Endothelial cell of umbilical vein (primary cell): Measurements from ENCODE around the gene TRIM23. TPM values are rescaled to one million over a fixed set of nuclear protein-coding genes. Genes with fewer than 3 reads are reported as not detected.

Experiments
- BruUV-seq: library from RNA; stranded (reverse); fragments of 400-500 nt; replicated peaks from 2 replicates; lab custom pipeline; 2021; lab: Mats Ljungman, UMichigan
- CTCF ChIA-PET: fragments of 300-600, 350-600 bp; sonication (Branson Sonifier 250); formaldehyde crosslinking; loops from one replicate; lab custom pipeline; 2021; ENCODE audit warnings: antibody characterized with exemption, inconsistent platforms; lab: Charles Lee
- POLR2A ChIA-PET: fragments of 300-600, 350-600 bp; sonication (Branson Sonifier 250); formaldehyde crosslinking; loops from one replicate; lab custom pipeline; 2021; ENCODE audit warnings: antibody characterized with exemption, inconsistent platforms; lab: Charles Lee
- DNase-seq: peaks from one replicate; pipeline ENCODE4 v3.0.0-alpha.2; 2011; ENCODE audit warnings: low read depth, low spot score
- FAIRE-seq: peaks from 2 replicates; lab custom pipeline; 2011; peaks lifted over from hg19 to GRCh38; lab: Jason Lieb, UNC
- H2AFZ ChIP-seq: 2 replicates; pipeline ENCODE4 v1.6.0; 2012; ENCODE audit warnings: low read depth, low read length, control low read depth, inconsistent platforms
- H3K27ac ChIP-seq: 2 replicates; pipeline ENCODE4 v1.5.1; 2011; ENCODE audit warnings: low read depth, mild to moderate bottlenecking, control low read depth, low read length, moderate library complexity; ENCODE audit not compliant: insufficient read depth
- H3K27me3 ChIP-seq, 2 experiments: 2 replicates each; pipeline versions ENCODE4 v1.6.0 to v1.6.1; 2011; ENCODE audit warnings: low read length in 2 of 2, mixed read lengths in 1 of 2; ENCODE audit not compliant: control insufficient read depth in 2 of 2, insufficient read depth in 2 of 2
- H3K36me3 ChIP-seq, 2 experiments: 2 replicates in 1 of 2; 3 replicates in 1 of 2; pipeline ENCODE4 v1.5.1; 2011; ENCODE audit warnings: low read length in 2 of 2, mild to moderate bottlenecking in 1 of 2, moderate library complexity in 1 of 2; ENCODE audit not compliant: control insufficient read depth in 2 of 2, insufficient read depth in 2 of 2; ENCODE audit errors: extremely low read depth in 1 of 2
- H3K4me1 ChIP-seq: 3 replicates; pipeline ENCODE4 v1.5.1; 2011; ENCODE audit warnings: mild to moderate bottlenecking, low read length; ENCODE audit not compliant: control insufficient read depth, insufficient read depth; ENCODE audit errors: extremely low read depth
- H3K4me2 ChIP-seq: 2 replicates; pipeline ENCODE4 v1.6.1; 2011; ENCODE audit warnings: low read length, control low read depth, mixed read lengths; ENCODE audit not compliant: insufficient read depth
- H3K4me3 ChIP-seq, 3 experiments: fragments of 200-600 bp in 1 of 3; sonication (generic), shearing (Covaris generic) in 1 of 3; replicated peaks in 1 of 3; 2 replicates each; pipeline ENCODE4 v1.5.1; 2011 to 2016; ENCODE audit warnings: control low read depth in 3 of 3, low read length in 3 of 3, mild to moderate bottlenecking in 2 of 3, inconsistent platforms in 1 of 3, low read depth in 1 of 3, moderate library complexity in 1 of 3; ENCODE audit not compliant: insufficient read depth in 1 of 3
- H3K79me2 ChIP-seq: 2 replicates; pipeline ENCODE4 v1.6.0; 2012; ENCODE audit warnings: low read length, inconsistent platforms; ENCODE audit not compliant: control insufficient read depth, insufficient read depth
- H3K9ac ChIP-seq: replicated peaks from 2 replicates; pipeline ENCODE3; 2011; ENCODE audit warnings: low read length, control low read depth; ENCODE audit not compliant: insufficient read depth; ENCODE audit errors: extremely low read depth
- H3K9me1 ChIP-seq: replicated peaks from 3 replicates; pipeline ENCODE4 v1.6.0; 2011; ENCODE audit warnings: mild to moderate bottlenecking, low read length; ENCODE audit not compliant: control insufficient read depth, insufficient read depth; ENCODE audit errors: extremely low read depth
- H3K9me3 ChIP-seq: replicated peaks from 2 replicates; pipeline ENCODE4 v1.5.1; 2012; ENCODE audit warnings: low read length, inconsistent platforms; ENCODE audit not compliant: control insufficient read depth, insufficient read depth
- H4K20me1 ChIP-seq: replicated peaks from 2 replicates; pipeline ENCODE3; 2011; ENCODE audit warnings: mild to moderate bottlenecking, low read length; ENCODE audit not compliant: control insufficient read depth, insufficient read depth; ENCODE audit errors: extremely low read depth
- EZH2 ChIP-seq: IDR thresholded peaks from 2 replicates; pipeline ENCODE4 v1.6.1; 2012; ENCODE audit warnings: borderline replicate concordance, low read depth, mild to moderate bottlenecking, moderate library complexity, low read length, inconsistent platforms; ENCODE audit not compliant: severe bottlenecking
- JUN ChIP-seq: IDR thresholded peaks from 2 replicates; pipeline ENCODE4 v1.6.1; 2011; ENCODE audit warnings: borderline replicate concordance, low read depth; ENCODE audit not compliant: insufficient read length, insufficient read depth
- POLR2AphosphoS5 ChIP-seq: IDR thresholded peaks from 2 replicates; pipeline ENCODE4 v1.6.1; 2012; ENCODE audit warnings: low read depth, mild to moderate bottlenecking, control low read depth, low read length, moderate library complexity; ENCODE audit not compliant: insufficient read depth
- dilution Hi-C: fragments of 300-500 bp; cut with MboI; formaldehyde crosslinking; loops from one replicate; pipeline ENCODE4 v1.15.0; 2019; ENCODE audit warnings: low sequenced_read_pairs; ENCODE audit not compliant: extremely low pct_ligation_motif_present
- intact Hi-C: fragments of 100-400 bp; cut with micrococcal nuclease; formaldehyde crosslinking; loops from one replicate; pipeline ENCODE4 v1.10.0; 2022
- polyA plus RNA-seq, 4 experiments: library from polyadenylated mRNA; depleted of rRNA in 3 of 4; stranded (reverse) in 3 of 4; unstranded in 1 of 4; fragments of >200 nt; gene quantifications; 2 replicates each; pipeline versions ENCODE4 v1.2.1 to v1.2.3, GENCODE V29; 2011 to 2012; ENCODE audit warnings: missing spikeins in 1 of 4
- total RNA-seq: library from RNA; stranded (reverse); gene quantifications from 2 replicates; pipeline ENCODE4 v1.2.3, GENCODE V29; 2021

The TRIM23 gene
- total and polyA plus RNA-seq, 2 donors (not counting 3 experiments of a cell fraction or from before 2014, with no cell fraction given), result 2.2 to 10.6 TPM

- TF ChIP-seq POLR2AphosphoS5 (peak; percentile 74), EZH2 (no peak)
- Histone ChIP-seq H3K79me2 (peaks cover 62% of the 10 kb centered on the region), H2AFZ (peak within 1 kb of the TSS; percentile 90), H4K20me1 (no peaks in the 10 kb centered on the region), H3K9ac (peak within 1 kb of the TSS; percentile 88), H3K36me3 (no peaks in the 10 kb centered on the region), H3K27ac (peak within 1 kb of the TSS; percentile 71), H3K4me3 (peak within 1 kb of the TSS; percentile 49 to 85 (median 72)), H3K9me3 (no peaks in the 10 kb centered on the region), H3K27me3 (no peaks in the 10 kb centered on the region), H3K4me1 (peaks cover 25% of the 10 kb centered on the region), H3K9me1 (no peaks in the 10 kb centered on the region), H3K4me2 (peak within 1 kb of the TSS; percentile 96)
- intact Hi-C loops (loop anchor here (1.0 kb wide), 1 partner anchor 928 kb away; no protein-coding TSS in a partner anchor), dilution Hi-C loops (no loop called here)
- DNase-seq, result peak; percentile 98
- ChIA-PET POLR2A (no interaction called here), CTCF (interaction anchor here (0.5 to 3.2 kb wide), 7 partner anchors 10 to 752 kb away, joined by 3 to 16 read pairs (median 4); no protein-coding TSS in a partner anchor)
- TSS peak; percentile 72 for BruUV-seq
- peak; percentile 89 for FAIRE-seq
Observed at GRCh38 chr5:65562731-65563701, 61.1 kb downstream of the TRIM23 start, which contains the start of the genes CENPK and PPWD1. Gene CENPK (minus strand): TSS chr5:65563168. CDS start chr5:65554907, 8,261 bp downstream. Gene PPWD1 (plus strand): TSS chr5:65563296. CDS start chr5:65563311, 15 bp downstream.

- POLR2A ChIA-PET, result no interaction called here
- Histone ChIP-seq H3K9ac (no peak overlapping the region), H2AFZ (no peak overlapping the region), H3K4me1 (peaks cover 13% of the 10 kb centered on the region), H3K36me3 (peaks cover 0 to 6% of the 10 kb centered on the region in 2 experiments), H3K9me1 (no peaks in the 10 kb centered on the region), H3K4me2 (no peak overlapping the region), H3K4me3 (no peak overlapping the region), H3K9me3 (no peaks in the 10 kb centered on the region), H3K27ac (no peak overlapping the region), H3K27me3 (no peaks in the 10 kb centered on the region), H3K79me2 (peaks cover 31% of the 10 kb centered on the region), H4K20me1 (no peaks in the 10 kb centered on the region)
- BruUV-seq, result no TSS peak
- dilution Hi-C loops, result no loop called here
- DNase-seq (no peak), FAIRE-seq (no peak)
- CTCF ChIA-PET, result interaction anchor here (1.0 to 2.2 kb wide), 3 partner anchors 36 to 746 kb away, joined by 3 to 8 read pairs (median 4); no protein-coding TSS in a partner anchor
- TF ChIP-seq JUN, result no peak
- intact Hi-C loops, result no loop called here
Observed at GRCh38 chr5:65556718-65557117, 67.4 kb downstream of the TRIM23 start.
